MM.1S (cell line): ENCODE results near the gene LRRC27.
A peak's percentile ranks its signal among the peaks of the same experiment; 100 is the strongest.

ENCODE experiments used
- DNase-seq: peaks from one replicate; pipeline ENCODE4 v3.0.0-alpha.2; 2015
- H2AFZ ChIP-seq: fragments of 300-600 bp; sonication (generic); 2 replicates; pipeline ENCODE4 v1.6.0; 2016; ENCODE audit warnings: antibody characterized with exemption, low read length
- H3F3A ChIP-seq: fragments of 300-600 bp; sonication (generic); 2 replicates; pipeline ENCODE4 v1.6.1; 2016; ENCODE audit warnings: mild to moderate bottlenecking, antibody characterized with exemption, low read length, moderate library complexity, mixed read lengths; ENCODE audit not compliant: insufficient read depth
- H3K27ac ChIP-seq: fragments of 300-600 bp; sonication (generic); 2 replicates; pipeline ENCODE4 v1.5.1; 2016; ENCODE audit warnings: mild to moderate bottlenecking, low read length
- H3K27me3 ChIP-seq: fragments of 300-600 bp; sonication (generic); replicated peaks from 2 replicates; pipeline ENCODE4 v1.6.0; 2016; ENCODE audit warnings: low read length; ENCODE audit not compliant: insufficient read depth
- H3K36me3 ChIP-seq: fragments of 300-600 bp; sonication (generic); replicated peaks from 2 replicates; pipeline ENCODE4 v1.6.1; 2016; ENCODE audit warnings: mild to moderate bottlenecking, low read length, mixed read lengths; ENCODE audit not compliant: insufficient read depth
- H3K4me1 ChIP-seq: fragments of 300-600 bp; sonication (generic); 2 replicates; pipeline ENCODE4 v1.6.1; 2016; ENCODE audit warnings: low read length, mixed read lengths
- H3K4me2 ChIP-seq: fragments of 300-600 bp; sonication (generic); 2 replicates; pipeline ENCODE4 v1.6.0; 2016; ENCODE audit warnings: low read depth, low read length
- H3K4me3 ChIP-seq: fragments of 300-600 bp; sonication (generic); 2 replicates; pipeline ENCODE4 v1.5.1; 2016; ENCODE audit warnings: low read length, mixed read lengths
- H3K79me2 ChIP-seq: fragments of 300-600 bp; sonication (generic); 2 replicates; pipeline ENCODE4 v1.6.1; 2016; ENCODE audit warnings: mixed run types, low read length, mixed read lengths
- H3K9ac ChIP-seq: fragments of 300-600 bp; sonication (generic); 2 replicates; pipeline ENCODE4 v1.6.1; 2016; ENCODE audit warnings: low read length, mixed read lengths
- H3K9me2 ChIP-seq: fragments of 300-600 bp; sonication (generic); replicated peaks from 2 replicates; pipeline ENCODE4 v1.6.1; 2016; ENCODE audit warnings: mild to moderate bottlenecking, low read length, mixed read lengths; ENCODE audit not compliant: insufficient read depth
- H3K9me3 ChIP-seq: fragments of 300-600 bp; sonication (generic); replicated peaks from 2 replicates; pipeline ENCODE4 v1.6.1; 2016; ENCODE audit warnings: mild to moderate bottlenecking, low read length, mixed read lengths; ENCODE audit not compliant: insufficient read depth
- H4K20me1 ChIP-seq: fragments of 300-600 bp; sonication (generic); 2 replicates; pipeline ENCODE4 v1.6.1; 2016; ENCODE audit warnings: mild to moderate bottlenecking, low read length, moderate library complexity, mixed read lengths; ENCODE audit not compliant: insufficient read depth
- CTCF ChIP-seq: fragments of 300-600 bp; sonication (generic); IDR thresholded peaks from 2 replicates; pipeline ENCODE4 v1.5.1; 2016; ENCODE audit warnings: antibody characterized with exemption, low read length, mixed read lengths
- EZH2 ChIP-seq: fragments of 300-600 bp; sonication (generic); optimal IDR thresholded peaks from 2 replicates; pipeline ENCODE3; 2017; ENCODE audit warnings: low read depth, mild to moderate bottlenecking, antibody characterized with exemption, low read length, mixed read lengths
- EZH2phosphoT487 ChIP-seq: fragments of 300-600 bp; sonication (generic); IDR thresholded peaks from 2 replicates; pipeline ENCODE4 v1.6.1; 2018; ENCODE audit warnings: antibody characterized with exemption, low read length

Gene LRRC27

GRCh38 chr10:132331601-132332432 lies at the start of gene LRRC27:
TSS of gene LRRC27 (plus strand) at chr10:132332193. CDS start at chr10:132333525, 1,332 bp downstream.
- Histone ChIP-seq H3K79me2 (peaks cover 29% of the 10 kb centered on the region), H3K9me3 (no peaks in the 10 kb centered on the region), H3K27ac (peak within 1 kb of the TSS; percentile 81), H3K4me3 (peak within 1 kb of the TSS; percentile 100), H3K4me2 (peak within 1 kb of the TSS; percentile 91), H3K36me3 (no peaks in the 10 kb centered on the region), H3K9me2 (no peaks in the 10 kb centered on the region), H3K4me1 (peaks cover 6% of the 10 kb centered on the region; the same call in 1 of the 2 replicates), H3K9ac (peak within 1 kb of the TSS; percentile 86), H3K27me3 (no peaks in the 10 kb centered on the region), H4K20me1 (no peaks in the 10 kb centered on the region), H3F3A (peaks cover 4% of the 10 kb centered on the region), H2AFZ (peak within 1 kb of the TSS; percentile 95)
- no peak for TF ChIP-seq EZH2
- peak; percentile 95 for DNase-seq

GRCh38 chr10:132282667-132283603 lies 49.1 kb upstream of the LRRC27 start:
- no peaks in the 10 kb centered on the region for H3K9me2 ChIP-seq
- H3K79me2 ChIP-seq: peaks cover 38% of the 10 kb centered on the region
- no peaks in the 10 kb centered on the region for H3F3A ChIP-seq
- H3K4me3 ChIP-seq: no peak overlapping the region
- TF ChIP-seq CTCF: no peak
- TF ChIP-seq EZH2: no peak
- no peak for TF ChIP-seq EZH2phosphoT487
- no peak for DNase-seq
- no peaks in the 10 kb centered on the region for H3K36me3 ChIP-seq
- H4K20me1 ChIP-seq: no peaks in the 10 kb centered on the region
- no peaks in the 10 kb centered on the region for H3K27me3 ChIP-seq
- no peak overlapping the region for H3K9ac ChIP-seq
- no peaks in the 10 kb centered on the region for H3K9me3 ChIP-seq
- no peaks in the 10 kb centered on the region for H3K4me1 ChIP-seq
- H3K4me2 ChIP-seq: no peak overlapping the region
- H3K27ac ChIP-seq: no peak overlapping the region
- H2AFZ ChIP-seq: no peak overlapping the region

GRCh38 chr10:132283604-132284382 lies 48.2 kb upstream of the LRRC27 start:
- H2AFZ ChIP-seq: no peak overlapping the region
- no peak overlapping the region for H3K27ac ChIP-seq
- H3K27me3 ChIP-seq: no peaks in the 10 kb centered on the region
- H3K4me2 ChIP-seq: no peak overlapping the region
- no peaks in the 10 kb centered on the region for H3K9me2 ChIP-seq
- H3K79me2 ChIP-seq: peaks cover 42% of the 10 kb centered on the region
- no peaks in the 10 kb centered on the region for H3K9me3 ChIP-seq
- no peaks in the 10 kb centered on the region for H3K36me3 ChIP-seq
- H3K4me3 ChIP-seq: no peak overlapping the region
- no peak for TF ChIP-seq EZH2
- TF ChIP-seq EZH2phosphoT487: no peak
- TF ChIP-seq CTCF: no peak
- DNase-seq: no peak
- no peak overlapping the region for H3K9ac ChIP-seq
- H3F3A ChIP-seq: no peaks in the 10 kb centered on the region
- no peaks in the 10 kb centered on the region for H4K20me1 ChIP-seq
- H3K4me1 ChIP-seq: no peaks in the 10 kb centered on the region
